C4-2B (cell line): ENCODE results near the gene GNAI2.

ENCODE experiments used
- CTCF ChIP-seq: fragments of 450-650 bp; conservative IDR thresholded peaks from 2 replicates; pipeline ENCODE4 v1.5.1; 2017; ENCODE audit warnings: mild to moderate bottlenecking
- ZFX ChIP-seq: fragments of 450-650 bp; IDR thresholded peaks from 2 replicates; pipeline ENCODE4 v1.6.1; 2017

GRCh38 chr3:50299638-50299928 lies 63.6 kb downstream of the GNAI2 start:
- TF ChIP-seq CTCF (no peak), ZFX (no peak)
